Dermis microvascular lymphatic vessel endothelial cell (primary cell): ENCODE results near the gene TMEM126A. TPM values are rescaled to one million over a fixed set of nuclear protein-coding genes. Genes with fewer than 3 reads are reported as not detected.
"Not testable (repeated sequence)": the region's sequence is repeated elsewhere in the genome, so short reads cannot be mapped to it uniquely, and the experiment has no call there.

ENCODE experiments used
- DNase-seq, 2 donors: peaks; one replicate each; pipeline versions ENCODE4 v3.0.0 to v3.0.0-alpha.2; 2010; ENCODE audit warnings: low read depth in 2 of 2
- total RNA-seq: library from RNA; depleted of rRNA; stranded (reverse); fragments of >200 nt; gene quantifications from 2 replicates; pipeline ENCODE4 v1.2.1, GENCODE V29; 2014

TMEM126A gene
- total RNA-seq, result 27.1 and 41.6 TPM in 2 replicates

DNA sequence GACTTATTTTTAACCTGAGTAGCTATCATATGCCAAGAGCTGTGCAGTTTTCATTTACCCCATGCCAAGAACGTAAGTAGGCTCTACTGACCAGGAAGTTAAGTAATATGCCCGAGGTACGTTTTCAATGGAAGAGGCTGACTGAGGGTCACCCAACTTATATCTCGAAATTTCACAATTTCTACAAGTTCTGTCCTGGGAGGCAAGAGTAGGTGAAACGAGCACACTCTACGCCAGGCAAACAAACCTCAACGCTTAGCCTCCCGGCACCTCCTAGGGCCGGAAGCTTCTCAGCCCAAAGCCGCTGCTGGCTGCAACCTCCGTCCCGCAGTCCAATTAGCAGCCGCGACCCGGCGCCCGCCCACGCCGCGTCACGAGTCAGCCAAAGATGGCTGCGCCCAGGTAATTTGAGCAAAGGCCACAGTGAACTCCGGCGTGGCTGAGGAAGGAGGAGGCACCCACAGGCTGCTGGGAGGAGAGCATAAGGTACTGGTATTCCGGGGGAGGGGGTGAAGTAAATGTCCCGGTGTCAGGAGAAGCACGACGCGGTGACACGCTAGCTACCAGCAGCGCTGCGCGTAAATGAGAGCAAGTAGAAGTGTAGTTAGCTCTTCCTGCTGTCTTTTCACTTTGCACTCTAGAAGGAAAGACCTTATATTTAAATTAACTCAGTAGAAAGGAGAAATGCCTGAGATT, at the start of gene TMEM126A:
Gene TMEM126A (plus strand): TSS at position 364 of the 696 bp plus-strand sequence. CDS start 2,289 bp downstream, outside the sequence.
- DNase-seq, result peak; percentile 58 to 85

DNA sequence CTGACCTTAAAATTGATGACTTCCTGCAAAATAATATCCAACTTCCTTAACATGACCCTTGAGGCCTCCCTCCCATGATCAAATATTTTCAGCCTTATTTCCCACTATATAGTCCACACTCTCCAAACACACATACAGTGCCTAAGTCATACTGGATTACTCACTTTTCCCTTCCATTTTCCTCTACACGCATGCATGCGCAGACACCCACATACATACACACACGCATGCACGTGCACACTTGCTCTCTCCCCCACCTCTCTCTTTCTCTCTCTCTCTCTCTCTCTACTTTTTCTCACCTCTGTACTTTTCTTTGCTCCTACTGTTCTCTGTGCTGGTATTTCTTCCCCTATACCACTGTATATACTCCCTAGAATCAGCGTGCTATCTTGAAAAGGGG, 48.7 kb upstream of the TMEM126A start:
- peak in 1 of 2 donors; percentile 2 for DNase-seq

DNA sequence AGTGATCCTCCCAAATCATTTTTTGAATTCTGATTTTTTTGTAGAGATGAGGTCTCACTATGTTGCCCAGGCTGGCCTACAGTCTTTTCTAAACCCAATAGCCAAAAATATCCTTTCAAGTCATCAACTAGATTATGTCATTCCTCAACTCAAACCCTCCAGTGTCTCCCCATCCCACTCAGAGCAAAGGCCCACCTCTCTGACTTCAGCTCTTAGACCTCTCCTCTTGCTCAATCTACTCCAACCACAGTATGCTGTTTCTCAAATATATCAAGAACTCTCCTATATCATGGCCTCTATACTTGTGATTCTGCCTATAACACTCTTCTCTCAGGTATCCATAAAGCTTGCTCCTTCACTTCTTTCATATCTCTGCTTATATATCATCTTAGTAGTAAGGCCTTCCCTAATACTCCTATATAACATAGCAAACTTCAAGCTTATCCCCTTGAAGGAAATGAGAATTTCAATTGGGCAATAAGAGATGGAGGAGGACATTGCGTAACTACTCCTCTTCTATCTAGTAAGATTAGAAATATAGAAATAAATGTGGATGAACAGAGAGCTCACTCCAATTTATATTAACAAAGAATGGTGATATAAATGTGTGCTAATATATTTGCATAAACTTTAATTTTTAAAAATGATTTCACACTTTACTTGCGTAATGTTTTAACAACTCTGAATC, 45.1 kb upstream of the TMEM126A start:
- no peak for DNase-seq

DNA sequence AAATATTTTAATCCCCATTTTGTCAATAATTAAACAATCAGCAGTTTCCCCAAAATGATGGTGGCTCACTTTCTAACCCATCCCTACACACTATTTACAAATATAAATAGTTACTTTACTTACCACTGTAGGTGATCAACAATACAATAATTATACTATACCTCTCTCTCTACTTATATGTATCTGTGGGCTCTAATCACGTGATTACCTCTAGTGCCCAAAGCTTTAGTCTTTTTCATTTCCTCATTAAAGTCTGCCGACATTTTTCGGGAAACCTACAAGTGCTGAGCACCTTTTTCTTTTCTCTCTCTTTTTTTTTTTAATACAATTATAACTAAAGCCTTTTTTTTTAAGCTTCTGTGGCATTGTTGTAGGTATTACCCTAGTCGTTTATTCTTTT, 44.5 kb upstream of the TMEM126A start:
- DNase-seq, result no peak

- DNase-seq, result not testable (repeated sequence)
Measured at GRCh38 chr11:85606237-85606636, 41.5 kb upstream of the TMEM126A start.

GRCh38 chr11:85608621-85609020, 39.1 kb upstream of the TMEM126A start:
- DNase-seq, result not testable (repeated sequence)

- DNase-seq, result not testable (repeated sequence)
Measured at GRCh38 chr11:85609286-85609685, 38.5 kb upstream of the TMEM126A start.

DNA sequence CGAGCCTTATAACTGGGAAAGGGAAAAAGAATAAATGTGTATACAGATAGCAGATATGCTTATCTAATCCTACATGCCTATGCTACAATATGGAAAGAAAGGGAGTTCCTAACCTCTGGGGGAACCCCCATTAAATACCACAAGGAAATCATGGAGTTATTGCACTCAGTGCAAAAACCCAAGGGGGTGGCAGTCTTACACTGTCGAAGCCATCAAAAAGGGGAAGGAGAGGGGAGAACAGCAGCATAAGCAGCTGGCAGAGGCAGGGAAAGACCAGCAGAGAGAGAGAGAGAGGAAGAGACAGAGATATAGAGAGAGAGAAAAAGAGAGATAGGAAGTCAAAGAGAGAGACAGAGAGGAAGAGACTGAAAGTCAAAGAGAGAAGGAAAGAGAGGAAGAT, 36.1 kb upstream of the TMEM126A start:
- not testable (repeated sequence) for DNase-seq

GRCh38 chr11:85619499-85619898, 28.3 kb upstream of the TMEM126A start:
- no peak for DNase-seq

DNA sequence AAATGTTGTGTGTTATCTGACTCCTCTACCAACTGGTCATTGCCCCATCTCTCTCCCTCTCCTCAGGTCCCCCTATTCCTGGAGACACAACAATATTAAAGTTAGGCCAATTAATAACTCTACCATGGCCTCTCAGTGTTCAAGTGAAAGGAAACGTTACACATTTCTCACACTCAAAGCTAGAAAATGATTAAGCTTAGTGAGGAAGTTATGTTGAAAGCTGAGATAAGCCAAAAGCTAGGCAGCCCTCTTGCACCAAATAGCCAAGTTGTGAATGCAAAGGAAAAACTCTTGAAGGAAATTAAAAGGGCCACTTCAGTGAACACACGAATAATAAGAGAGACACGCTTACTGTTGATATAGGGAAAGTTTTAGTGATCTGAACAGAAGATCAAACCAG, 27.5 kb upstream of the TMEM126A start:
- no peak for DNase-seq

GRCh38 chr11:85626496-85626895, 21.3 kb upstream of the TMEM126A start:
- no peak for DNase-seq

DNA sequence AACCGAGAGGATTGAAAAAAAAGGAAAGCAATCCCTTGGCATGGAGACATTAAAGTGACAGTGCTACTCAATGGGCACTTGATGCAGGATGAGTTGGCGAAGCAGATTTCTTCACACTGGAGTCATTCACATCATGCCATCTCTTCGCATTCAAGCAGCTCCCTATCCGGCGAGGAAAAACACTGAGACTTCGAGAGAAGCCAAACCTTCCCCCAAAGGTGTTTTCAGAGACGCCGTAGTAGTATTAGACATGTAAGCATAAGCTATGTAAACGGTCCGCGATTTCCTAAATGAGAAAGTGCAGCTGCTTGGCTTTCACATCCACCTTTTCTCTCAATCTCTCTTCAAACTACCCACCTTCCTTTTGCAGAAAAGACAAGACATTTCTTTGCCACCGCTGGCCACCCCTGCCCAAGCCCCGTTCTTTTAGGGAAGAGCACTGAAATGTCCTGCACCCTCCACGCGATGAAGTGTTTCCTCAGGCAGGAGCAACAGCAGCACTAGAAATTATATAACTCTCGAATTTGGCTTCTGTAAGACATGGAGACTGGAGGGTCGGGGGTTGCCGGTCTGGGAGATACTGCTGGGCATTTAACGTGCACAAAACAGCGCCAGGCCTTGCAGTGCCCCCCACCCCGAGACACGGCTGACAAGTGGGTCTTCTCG, 20.3 kb upstream of the TMEM126A start, which contains the start of gene DLG2:
Gene DLG2 (minus strand): TSS at position 13 of the 666 bp plus-strand sequence.
- peak in 1 of 2 donors; percentile 14 for DNase-seq

GRCh38 chr11:85627998-85628770, 19.6 kb upstream of the TMEM126A start, which contains the start of gene TMEM126B:
Gene TMEM126B (plus strand): TSS chr11:85628593. CDS start chr11:85628608, 15 bp downstream.
- peak; percentile 87 to 98 for DNase-seq

GRCh38 chr11:85628771-85629341, 18.9 kb upstream of the TMEM126A start:
- peak; percentile 6 to 26 for DNase-seq

GRCh38 chr11:85634747-85635146, 13.0 kb upstream of the TMEM126A start:
- no peak for DNase-seq

DNA sequence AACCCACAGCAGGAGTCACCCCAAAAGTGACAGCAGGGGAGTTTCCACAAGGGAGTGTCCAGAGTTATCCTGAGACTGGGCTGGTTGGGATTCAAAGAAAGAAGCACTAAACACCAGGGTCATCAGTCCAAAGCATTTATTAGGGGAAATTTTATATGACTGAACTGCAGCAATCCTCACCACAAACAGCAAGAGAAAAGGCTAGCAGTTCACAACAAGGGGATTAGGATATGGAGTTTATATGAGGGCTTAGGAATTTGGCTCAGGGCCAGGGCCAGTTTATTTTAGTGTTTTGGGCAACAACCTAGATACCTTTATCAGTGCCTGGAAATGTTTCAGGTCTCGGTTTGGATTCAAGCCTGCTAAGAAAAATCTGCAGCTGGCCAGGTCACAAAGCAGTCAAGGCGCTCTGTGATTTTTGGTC, 4.6 kb upstream of the TMEM126A start:
- no peak for DNase-seq

- no peak for DNase-seq
Measured at GRCh38 chr11:85647078-85647477, 689 bp upstream of the TMEM126A start.

- DNase-seq, result no peak
Measured at GRCh38 chr11:85651118-85651517, 3.4 kb downstream of the TMEM126A start.

DNA sequence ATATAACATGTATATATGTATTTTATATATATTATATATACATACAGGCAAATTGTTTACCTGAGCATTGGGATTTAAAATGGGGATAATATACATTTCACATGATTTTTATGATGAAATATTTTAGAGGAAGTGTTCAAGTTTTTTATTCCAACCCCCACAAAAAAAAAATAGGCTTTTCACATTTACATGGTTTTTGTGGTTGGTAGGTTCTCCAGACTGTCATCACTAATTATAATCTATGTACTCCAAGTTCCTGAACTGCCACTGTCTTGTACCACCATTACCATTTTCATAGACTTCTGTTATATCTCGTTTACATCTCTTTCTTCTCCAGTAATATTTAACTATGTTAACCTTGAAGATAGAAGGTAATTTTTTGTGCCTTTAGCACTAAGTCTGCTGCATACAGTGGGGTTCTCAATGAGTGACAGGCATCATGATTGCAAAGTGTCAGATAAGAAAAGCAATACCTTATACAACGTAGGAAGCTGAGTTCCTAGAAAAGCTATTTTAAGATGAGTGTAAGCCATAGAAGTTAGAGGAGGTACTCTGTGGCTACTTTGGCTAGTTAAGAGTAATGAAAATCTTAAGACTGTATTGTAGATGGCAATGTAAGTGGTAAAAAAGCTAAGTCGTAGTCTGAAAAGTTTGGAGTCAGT, 5.2 kb downstream of the TMEM126A start:
- DNase-seq, result no peak

- DNase-seq, result not testable (repeated sequence)
Measured at GRCh38 chr11:85654343-85654742, 6.6 kb downstream of the TMEM126A start.
